OCI-LY7 (cell line): ENCODE measurements around the gene OGDH. TPM values are rescaled to one million over a fixed set of nuclear protein-coding genes. Genes with fewer than 3 reads are reported as not detected.
A peak's percentile ranks its signal among the peaks of the same experiment; 100 is the strongest.

Experiments used
- Bru-seq: library from RNA; stranded (reverse); fragments of 400-500 nt; gene quantifications from one replicate; lab custom pipeline; 2021; lab: Mats Ljungman, UMichigan
- BruChase-seq, 2 experiments: library from RNA; stranded (reverse); fragments of 400-500 nt; gene quantifications; one replicate each; lab custom pipeline; 2021; lab: Mats Ljungman, UMichigan
- BruUV-seq: library from RNA; stranded (reverse); fragments of 400-500 nt; replicated peaks from 2 replicates; lab custom pipeline; 2021; lab: Mats Ljungman, UMichigan
- CTCF ChIA-PET: fragments of 300-600 bp; sonication (Branson Sonifier 250); formaldehyde crosslinking; loops from one replicate; lab custom pipeline; 2022; ENCODE audit warnings: antibody characterized with exemption; ENCODE audit not compliant: unreplicated experiment; lab: Charles Lee
- POLR2A ChIA-PET: fragments of 300-600 bp; sonication (Branson Sonifier 250); formaldehyde crosslinking; loops from one replicate; lab custom pipeline; 2022; ENCODE audit warnings: antibody characterized with exemption; lab: Charles Lee
- DNase-seq: peaks from one replicate; pipeline ENCODE4 v3.0.0-alpha.2; 2015; ENCODE audit warnings: low spot score
- H2AFZ ChIP-seq: fragments of 200-600 bp; sonication (generic), shearing (Covaris generic); 2 replicates; pipeline ENCODE4 v1.6.1; 2014; ENCODE audit warnings: mild to moderate bottlenecking, antibody characterized with exemption, low read length, moderate library complexity
- H3K27ac ChIP-seq: fragments of 200-600 bp; sonication (generic); 2 replicates; pipeline ENCODE4 v1.5.1; 2014; ENCODE audit warnings: mixed run types, low read depth, mild to moderate bottlenecking, moderate library complexity, low read length, inconsistent platforms; ENCODE audit not compliant: poor library complexity, severe bottlenecking
- H3K36me3 ChIP-seq: fragments of 200-600 bp; sonication (generic); 2 replicates; pipeline ENCODE4 v1.6.1; 2014; ENCODE audit warnings: mild to moderate bottlenecking, antibody characterized with exemption, low read length, moderate library complexity, mixed read lengths; ENCODE audit not compliant: insufficient read depth
- H3K4me1 ChIP-seq: fragments of 200-600 bp; sonication (generic); 2 replicates; pipeline ENCODE4 v1.5.1; 2014; ENCODE audit warnings: mild to moderate bottlenecking, low read length; ENCODE audit not compliant: insufficient read depth, poor library complexity, severe bottlenecking
- H3K4me2 ChIP-seq: fragments of 200-600 bp; sonication (generic); 2 replicates; pipeline ENCODE4 v1.6.1; 2014; ENCODE audit warnings: mild to moderate bottlenecking, low read length
- H3K4me3 ChIP-seq: fragments of 200-600 bp; sonication (generic); 2 replicates; pipeline ENCODE4 v1.5.1; 2014; ENCODE audit warnings: mild to moderate bottlenecking, low read depth, low read length; ENCODE audit not compliant: poor library complexity, severe bottlenecking
- H3K79me2 ChIP-seq: fragments of 200-600 bp; sonication (generic); 2 replicates; pipeline ENCODE4 v1.6.1; 2016; ENCODE audit warnings: low read depth, mild to moderate bottlenecking, low read length, moderate library complexity, mixed read lengths; ENCODE audit not compliant: insufficient read depth
- H3K9me2 ChIP-seq: fragments of 200-600 bp; sonication (generic); 2 replicates; pipeline ENCODE4 v1.6.1; 2016; ENCODE audit warnings: mild to moderate bottlenecking, low read length, mixed read lengths; ENCODE audit not compliant: insufficient read depth
- H3K9me3 ChIP-seq: fragments of 200-600 bp; sonication (generic); 2 replicates; pipeline ENCODE4 v1.6.1; 2014; ENCODE audit warnings: mild to moderate bottlenecking, mixed run types, low read length, mixed read lengths
- H4K20me1 ChIP-seq: fragments of 200-600 bp; sonication (generic); 2 replicates; pipeline ENCODE4 v1.6.1; 2014; ENCODE audit warnings: mild to moderate bottlenecking, antibody characterized with exemption, low read length, moderate library complexity, mixed read lengths; ENCODE audit not compliant: insufficient read depth
- EZH2phosphoT487 ChIP-seq: fragments of 200-600 bp; sonication (generic); IDR thresholded peaks from 2 replicates; pipeline ENCODE4 v1.6.1; 2018; ENCODE audit warnings: low read depth, borderline replicate concordance, mild to moderate bottlenecking, mixed run types, antibody characterized with exemption, low read length, moderate library complexity, mixed read lengths
- intact Hi-C: fragments of 100-400 bp; cut with micrococcal nuclease; formaldehyde crosslinking; loops from one replicate; pipeline ENCODE4 v1.10.0; 2022; ENCODE audit not compliant: unreplicated experiment
- long read RNA-seq: library from polyadenylated mRNA; stranded (forward); transcript quantifications from one replicate; pipeline ENCODE4 v2.0.0, GENCODE V29; 2022
- total RNA-seq, 2 experiments: library from RNA; depleted of rRNA in 1 of 2; stranded (reverse); fragments of >200 nt in 1 of 2; shearing (Covaris generic) in 1 of 2; gene quantifications; 2 replicates each; pipeline ENCODE4 v1.2.3, GENCODE V29; 2014 to 2022
- TF ChIP-seq, protein P1 (sequence below): fragments of 200-600 bp; sonication (generic); conservative IDR thresholded peaks from 2 replicates; pipeline ENCODE4 v1.5.1; 2014; ENCODE audit warnings: mild to moderate bottlenecking, antibody characterized with exemption, low read length, moderate library complexity, mixed read lengths

Gene OGDH
- total RNA-seq (2014; rRNA removed; shearing (Covaris generic)) (32.6 and 47.6 TPM in 2 replicates), total RNA-seq (2022) (70.9 and 71.8 TPM in 2 replicates), Bru-seq, nascent RNA (percentile 69 among the genes with signal in this experiment), BruChase-seq, experiment 1, labeled RNA remaining after a 6-hour chase (percentile 83 among the genes with signal in this experiment), BruChase-seq, experiment 2, labeled RNA remaining after a 2-hour chase (percentile 77 among the genes with signal in this experiment)
- long read RNA-seq, full-length matches to known transcripts, result 19 of 63 reads
- long read RNA-seq, partial matches to known transcripts, result 30 of 63 reads
- long read RNA-seq, other reads (novel, unspliced or antisense), result 14 of 63 reads

- DNase-seq, result peak; percentile 99
- ChIA-PET POLR2A (interaction anchor here (1.1 to 2.2 kb wide), 9 partner anchors 10 to 191 kb away, joined by 3 to 8 read pairs (median 5); no protein-coding TSS in a partner anchor), CTCF (interaction anchor here (0.9 kb wide), 1 partner anchor 238 kb away, joined by 3 read pairs; no protein-coding TSS in a partner anchor)
- Histone ChIP-seq H3K4me3 (peak within 1 kb of the TSS; percentile 77), H4K20me1 (peaks cover 7% of the 10 kb centered on the region; the same call in 1 of the 2 replicates), H3K9me3 (no peaks in the 10 kb centered on the region), H3K27ac (peak within 1 kb of the TSS; percentile 71), H3K4me2 (peak within 1 kb of the TSS; percentile 95), H3K79me2 (peaks cover 47% of the 10 kb centered on the region), H3K4me1 (peaks cover 33% of the 10 kb centered on the region), H3K9me2 (no peaks in the 10 kb centered on the region), H2AFZ (peak within 1 kb of the TSS; percentile 63), H3K36me3 (peaks cover 21% of the 10 kb centered on the region; the same call in 1 of the 2 replicates)
- intact Hi-C loops, result loop anchor here (1.0 to 2.0 kb wide), 4 partner anchors 142 to 394 kb away; partner anchors contain the start of genes CCM2, H2AZ2, PPIA and ZMIZ2
- no peak for TF ChIP-seq EZH2phosphoT487
- TF ChIP-seq, protein P1, sequence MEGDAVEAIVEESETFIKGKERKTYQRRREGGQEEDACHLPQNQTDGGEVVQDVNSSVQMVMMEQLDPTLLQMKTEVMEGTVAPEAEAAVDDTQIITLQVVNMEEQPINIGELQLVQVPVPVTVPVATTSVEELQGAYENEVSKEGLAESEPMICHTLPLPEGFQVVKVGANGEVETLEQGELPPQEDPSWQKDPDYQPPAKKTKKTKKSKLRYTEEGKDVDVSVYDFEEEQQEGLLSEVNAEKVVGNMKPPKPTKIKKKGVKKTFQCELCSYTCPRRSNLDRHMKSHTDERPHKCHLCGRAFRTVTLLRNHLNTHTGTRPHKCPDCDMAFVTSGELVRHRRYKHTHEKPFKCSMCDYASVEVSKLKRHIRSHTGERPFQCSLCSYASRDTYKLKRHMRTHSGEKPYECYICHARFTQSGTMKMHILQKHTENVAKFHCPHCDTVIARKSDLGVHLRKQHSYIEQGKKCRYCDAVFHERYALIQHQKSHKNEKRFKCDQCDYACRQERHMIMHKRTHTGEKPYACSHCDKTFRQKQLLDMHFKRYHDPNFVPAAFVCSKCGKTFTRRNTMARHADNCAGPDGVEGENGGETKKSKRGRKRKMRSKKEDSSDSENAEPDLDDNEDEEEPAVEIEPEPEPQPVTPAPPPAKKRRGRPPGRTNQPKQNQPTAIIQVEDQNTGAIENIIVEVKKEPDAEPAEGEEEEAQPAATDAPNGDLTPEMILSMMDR, result no peak
- BruUV-seq, result no TSS peak
Measured at GRCh38 chr7:44606341-44607140, at the start of gene OGDH. Gene OGDH (plus strand): TSS chr7:44606627. CDS start chr7:44624344, 17,717 bp downstream.

DNA sequence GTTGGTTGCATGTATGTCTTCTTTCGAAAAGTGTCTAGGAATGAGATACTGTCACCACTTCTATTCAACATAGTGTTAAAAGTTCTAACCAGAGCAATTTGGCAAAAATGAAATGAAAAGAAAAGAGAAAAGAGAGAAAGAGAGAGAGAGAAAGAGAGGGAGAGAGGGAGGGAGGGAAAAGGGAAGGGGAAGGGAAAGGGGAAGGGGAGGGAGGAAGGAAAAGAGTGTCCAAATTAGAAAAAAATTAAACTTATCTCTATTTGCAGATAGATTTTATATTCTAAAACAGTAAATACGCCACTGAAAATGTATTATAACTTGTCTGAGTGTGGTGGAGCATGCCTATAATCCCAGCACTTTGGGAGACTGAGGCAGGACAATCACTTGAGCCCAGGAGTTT is 48.9 kb upstream of the OGDH start:
- Histone ChIP-seq H3K4me2 (no peak overlapping the region), H3K9me2 (no peaks in the 10 kb centered on the region), H2AFZ (no peak overlapping the region), H3K4me1 (peaks cover 5% of the 10 kb centered on the region), H3K9me3 (no peaks in the 10 kb centered on the region), H3K27ac (no peak overlapping the region), H3K4me3 (no peak overlapping the region), H3K79me2 (no peaks in the 10 kb centered on the region), H3K36me3 (no peaks in the 10 kb centered on the region), H4K20me1 (no peaks in the 10 kb centered on the region)
- intact Hi-C loops, result no loop called here
- TF ChIP-seq, protein P1, result no peak
- TF ChIP-seq EZH2phosphoT487, result no peak
- CTCF ChIA-PET, result no interaction called here
- BruUV-seq, result no TSS peak
- POLR2A ChIA-PET, result interaction anchor here (0.7 kb wide), 1 partner anchor 194 kb away, joined by 3 read pairs; no protein-coding TSS in a partner anchor
- DNase-seq, result no peak
